HG02623 (cell line): Measurements from ENCODE around the gene FRK.
"Not testable (repeated sequence)": the region's sequence is repeated elsewhere in the genome, so short reads cannot be mapped to it uniquely, and the experiment has no call there.

Source experiments
- ATAC-seq: cut with Tn5 transposase; IDR thresholded peaks from one replicate; pipeline ENCODE4 v1.9.1; 2021; ENCODE audit warnings: moderate library complexity; ENCODE audit not compliant: unreplicated experiment

Gene FRK

DNA sequence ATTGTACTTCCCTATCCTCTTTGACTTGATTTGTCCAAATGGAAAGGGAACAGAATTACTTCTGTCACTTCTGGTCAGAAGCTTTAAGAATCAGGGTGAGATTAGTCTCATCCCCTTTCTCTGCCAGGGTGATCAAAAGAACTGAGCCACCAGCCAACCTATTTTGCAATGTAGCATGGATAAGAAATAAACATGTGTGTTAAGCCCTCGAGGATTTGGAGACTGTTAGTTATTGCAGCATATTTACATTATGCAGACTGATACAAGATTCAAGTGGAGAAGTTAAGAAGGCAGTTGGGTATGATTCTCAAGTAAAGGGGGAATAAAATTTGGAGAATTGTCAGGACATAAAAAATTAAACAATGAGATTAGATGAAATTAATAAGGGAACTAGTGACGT is 106.0 kb downstream of the FRK start:
- no peak for ATAC-seq

DNA sequence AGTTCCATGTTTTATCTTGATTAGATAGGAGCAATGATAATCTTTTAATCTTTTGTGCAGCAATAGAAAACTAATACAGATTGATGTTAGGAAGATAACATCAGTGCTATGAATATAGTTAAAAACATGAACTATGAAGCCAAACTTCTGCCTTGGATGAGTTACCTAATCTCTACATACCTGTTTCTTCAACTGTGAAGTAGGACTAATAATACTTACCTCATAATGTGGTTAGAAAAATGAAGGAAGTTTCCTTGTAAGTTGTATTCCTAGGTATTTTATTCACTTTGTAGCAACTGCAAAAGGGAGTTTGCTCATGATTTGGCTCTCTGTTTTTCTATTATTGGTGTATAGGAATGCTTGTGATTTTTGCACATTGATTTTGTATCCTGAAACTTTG is 111.9 kb downstream of the FRK start:
- no peak for ATAC-seq

DNA sequence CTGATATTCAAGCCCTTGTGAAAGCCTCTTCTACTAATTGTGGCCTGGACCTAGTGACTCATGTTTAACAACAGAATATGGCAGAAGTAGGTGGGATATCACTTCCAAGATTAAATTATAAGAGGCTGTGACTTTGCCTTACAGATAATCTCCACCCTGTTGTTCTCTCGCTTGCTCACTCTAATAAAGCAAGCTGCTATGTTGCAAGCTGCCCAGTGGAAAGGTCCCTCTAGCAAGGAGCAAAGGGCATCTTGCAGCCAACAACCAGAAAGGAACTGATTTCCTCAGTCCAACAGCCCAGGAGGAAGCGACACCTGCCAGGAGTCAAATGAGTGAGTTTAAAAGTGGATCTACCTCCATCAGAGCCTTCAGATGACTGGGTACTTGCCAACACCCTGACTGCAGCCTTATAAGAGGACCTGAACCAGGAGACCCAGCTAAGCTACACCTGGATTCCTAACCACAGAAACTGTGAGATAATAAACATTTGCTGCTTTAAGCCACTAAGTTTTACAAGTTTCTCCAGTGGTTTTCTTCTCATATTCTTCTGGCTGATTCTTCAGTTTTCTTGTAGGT is 112.6 kb downstream of the FRK start:
- no peak for ATAC-seq

DNA sequence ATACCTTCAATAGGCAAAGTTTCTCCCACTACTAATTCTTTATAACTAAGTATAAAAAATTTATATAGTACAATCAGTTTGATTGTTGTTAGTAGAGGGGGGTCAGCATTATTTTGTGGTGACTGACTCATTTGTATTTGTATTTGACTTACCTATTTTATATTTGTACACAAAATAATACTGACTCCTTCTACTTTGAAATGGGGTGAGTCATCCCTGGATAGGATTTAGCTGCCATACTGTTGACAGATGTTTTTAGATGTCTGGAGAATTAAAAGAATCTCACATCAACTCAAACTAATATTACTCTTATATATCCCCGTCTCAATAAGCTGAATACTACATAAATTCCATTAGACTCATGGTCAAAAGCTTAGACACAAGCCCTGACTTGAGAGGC is 114.9 kb downstream of the FRK start:
- ATAC-seq: no peak

DNA sequence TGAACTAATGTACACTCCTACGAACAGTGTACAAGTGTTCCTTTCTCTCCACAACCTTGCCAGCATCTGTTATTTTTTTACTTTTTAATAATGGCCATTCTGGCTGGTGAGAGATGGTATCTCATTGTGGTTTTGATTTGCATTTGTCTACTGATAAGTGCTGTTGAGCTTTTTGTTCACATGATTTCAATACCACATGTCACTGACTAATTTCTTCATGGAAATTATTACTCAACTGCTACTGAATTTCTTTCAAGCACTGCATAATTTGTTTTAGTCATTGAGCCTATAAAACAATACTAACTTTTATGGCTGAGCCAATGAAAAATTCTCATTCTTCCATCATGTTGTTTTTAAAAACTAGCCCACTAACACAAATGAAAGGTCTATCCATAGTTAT is 115.4 kb downstream of the FRK start:
- ATAC-seq: no peak

DNA sequence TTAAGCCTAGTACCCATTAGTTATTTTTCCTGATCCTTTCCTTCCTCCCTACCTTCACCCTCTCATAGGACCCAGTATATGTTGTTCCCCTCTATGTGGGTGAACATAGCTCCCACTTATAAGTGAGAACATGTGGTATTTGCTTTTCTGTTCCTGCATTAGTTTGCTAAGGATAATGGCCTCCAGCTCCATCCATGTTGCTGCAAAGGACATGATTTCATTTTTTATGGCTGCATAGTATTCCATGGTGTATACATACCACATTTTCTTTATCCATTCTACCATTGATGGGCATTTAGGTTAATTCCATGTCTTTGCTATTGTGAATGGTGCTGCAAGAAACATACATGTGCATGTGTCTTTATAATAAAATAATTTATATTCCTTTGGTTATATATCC is 115.9 kb downstream of the FRK start:
- not testable (repeated sequence) for ATAC-seq

DNA sequence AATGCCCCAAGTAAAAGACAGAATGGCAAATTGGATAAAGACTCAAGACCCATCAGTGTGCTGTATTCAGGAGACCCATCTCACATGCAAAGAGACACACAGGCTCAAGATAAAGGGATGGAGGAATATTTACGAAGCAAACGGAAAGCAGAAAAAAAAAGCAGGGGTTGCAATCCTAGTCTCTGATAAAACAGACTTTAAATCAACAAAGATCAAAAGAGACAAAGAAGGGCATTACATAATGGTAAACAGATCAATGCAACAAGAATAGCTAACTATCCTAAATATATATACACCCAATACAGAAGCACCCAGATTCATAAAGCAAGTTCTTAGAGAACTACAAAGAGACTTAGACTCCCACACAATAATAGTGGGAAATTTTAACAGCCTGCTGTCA is 123.2 kb downstream of the FRK start:
- ATAC-seq: not testable (repeated sequence)

DNA sequence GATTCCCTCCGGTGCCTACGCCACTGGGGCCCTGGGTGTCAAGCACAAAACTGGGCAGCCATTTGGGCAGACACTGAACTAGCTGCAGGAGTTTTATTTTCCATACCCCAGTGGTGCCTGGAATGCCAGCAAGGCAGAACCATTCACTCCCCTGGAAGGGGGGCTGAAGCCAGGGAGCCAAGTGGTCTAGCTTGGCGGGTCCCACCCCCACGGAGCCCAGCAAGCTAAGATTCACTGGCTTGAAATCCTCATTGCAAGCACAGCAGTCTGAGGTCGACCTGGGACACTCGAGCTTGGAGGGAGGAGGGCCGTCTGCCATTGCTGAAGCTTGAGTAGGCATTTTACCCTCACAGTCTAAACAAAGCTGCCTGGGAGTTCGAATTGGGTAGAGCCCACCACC is 125.3 kb downstream of the FRK start:
- ATAC-seq: no peak

DNA sequence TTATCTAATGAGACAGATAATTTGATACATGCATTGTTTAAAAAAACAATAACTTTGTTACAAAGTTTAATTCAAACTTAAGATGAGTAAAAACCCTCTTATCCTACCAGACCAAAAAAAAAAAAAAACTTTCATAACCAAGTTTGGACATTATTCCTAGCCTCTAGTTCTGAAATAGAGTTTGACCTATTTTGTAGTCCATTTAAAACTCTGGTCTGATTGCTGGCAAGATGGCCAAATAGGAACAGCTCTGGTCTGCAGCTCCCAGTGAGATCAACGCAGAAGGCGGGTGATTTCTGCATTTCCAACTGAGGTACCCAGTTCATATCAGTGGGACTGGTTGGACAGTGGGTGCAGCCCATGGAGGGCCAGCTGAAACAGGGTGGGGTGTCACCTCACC is 125.9 kb downstream of the FRK start:
- ATAC-seq: no peak

DNA sequence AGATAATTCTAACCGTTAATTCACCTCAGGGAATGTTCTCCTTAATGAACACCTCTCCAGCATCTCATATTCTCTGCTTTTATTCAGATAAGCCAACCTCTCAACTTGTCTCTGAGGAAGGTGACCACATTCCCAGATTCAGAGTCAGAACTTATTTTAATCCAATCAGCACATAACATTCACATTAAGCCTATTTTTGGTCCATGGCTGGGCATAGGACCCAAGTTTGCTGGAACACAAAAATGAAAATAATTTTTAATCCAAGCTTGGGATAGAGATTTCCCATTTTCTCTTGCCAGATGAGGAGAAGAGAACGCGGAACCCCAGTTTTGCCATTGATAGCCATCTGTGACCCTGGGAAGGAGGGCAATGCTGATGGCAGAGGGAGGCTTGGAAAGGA is 126.5 kb downstream of the FRK start:
- ATAC-seq: no peak

DNA sequence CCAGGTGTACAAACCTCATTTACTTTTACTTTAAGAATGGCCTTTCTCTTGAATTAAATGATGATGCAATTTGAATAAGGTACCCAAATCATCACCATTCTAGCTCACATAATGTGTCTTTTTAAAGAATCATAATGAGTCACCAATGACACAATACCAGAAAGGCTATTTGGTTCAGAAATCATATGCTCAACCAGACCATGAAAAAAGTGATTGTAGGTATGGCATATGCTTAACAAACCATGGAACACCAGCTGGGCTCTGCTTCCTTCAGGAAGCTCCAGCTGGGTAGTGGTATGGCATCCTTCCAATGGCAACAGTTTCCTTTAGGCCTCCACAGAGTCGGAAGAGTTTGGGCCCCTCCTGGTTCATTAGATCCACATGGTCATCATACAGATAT is 128.2 kb downstream of the FRK start:
- ATAC-seq: peak; percentile 48

DNA sequence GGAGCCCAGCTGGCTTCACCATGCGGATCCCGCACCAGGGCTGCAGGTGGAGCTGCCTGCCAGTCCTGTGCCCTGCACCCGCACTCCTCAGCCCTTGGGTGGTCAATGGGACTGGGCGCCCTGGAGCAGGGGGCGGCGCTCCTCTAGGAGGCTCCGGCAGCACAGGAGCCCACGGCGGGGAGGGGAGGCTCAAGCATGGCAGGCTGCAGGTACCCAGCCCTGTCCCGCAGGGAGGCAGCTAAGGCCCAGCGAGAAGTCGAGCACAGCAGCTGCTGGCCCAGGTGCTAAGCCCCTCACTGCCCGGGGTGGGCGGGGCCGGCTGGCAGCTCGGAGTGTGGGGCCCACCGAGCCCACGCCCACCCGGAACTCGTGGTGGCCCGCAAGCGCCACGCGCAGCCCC is 132.7 kb downstream of the FRK start:
- ATAC-seq: not testable (repeated sequence)

DNA sequence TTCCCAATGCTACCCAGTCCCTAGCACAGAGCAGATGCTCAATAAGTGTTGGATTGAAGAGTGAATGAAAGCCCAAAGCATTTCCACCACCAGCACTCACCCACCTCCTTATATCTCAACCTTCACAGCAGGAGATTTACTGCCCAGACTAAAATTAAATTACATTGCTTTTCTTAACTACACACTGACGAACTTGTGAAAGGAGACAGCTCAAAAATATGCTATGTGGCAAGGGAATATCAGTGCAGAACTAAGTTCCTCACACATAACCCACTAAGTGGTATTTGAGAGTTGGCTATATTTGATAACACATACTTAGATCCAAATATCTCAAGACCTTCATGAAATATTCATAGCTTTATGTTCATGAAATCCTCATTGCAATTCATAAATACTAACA is 137.7 kb downstream of the FRK start:
- ATAC-seq: no peak

DNA sequence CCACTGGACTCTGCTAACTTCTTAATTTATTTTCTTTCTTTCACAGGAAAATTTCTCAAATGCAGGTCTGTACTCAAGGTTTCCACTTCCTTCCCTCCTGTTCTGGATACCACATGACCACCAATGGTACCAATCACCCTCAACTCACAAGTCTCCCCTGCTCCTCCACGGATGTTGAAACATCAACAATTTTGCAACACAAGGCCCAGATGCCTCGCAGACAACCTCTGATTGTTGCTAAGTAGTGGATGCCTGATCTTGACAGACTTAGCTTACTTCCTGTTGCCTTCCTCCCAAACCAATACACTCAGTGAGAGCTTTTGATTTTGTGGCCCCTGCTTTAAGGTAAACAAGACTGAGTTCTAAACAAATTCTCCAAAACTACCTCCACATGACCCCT is 146.6 kb downstream of the FRK start:
- no peak for ATAC-seq

DNA sequence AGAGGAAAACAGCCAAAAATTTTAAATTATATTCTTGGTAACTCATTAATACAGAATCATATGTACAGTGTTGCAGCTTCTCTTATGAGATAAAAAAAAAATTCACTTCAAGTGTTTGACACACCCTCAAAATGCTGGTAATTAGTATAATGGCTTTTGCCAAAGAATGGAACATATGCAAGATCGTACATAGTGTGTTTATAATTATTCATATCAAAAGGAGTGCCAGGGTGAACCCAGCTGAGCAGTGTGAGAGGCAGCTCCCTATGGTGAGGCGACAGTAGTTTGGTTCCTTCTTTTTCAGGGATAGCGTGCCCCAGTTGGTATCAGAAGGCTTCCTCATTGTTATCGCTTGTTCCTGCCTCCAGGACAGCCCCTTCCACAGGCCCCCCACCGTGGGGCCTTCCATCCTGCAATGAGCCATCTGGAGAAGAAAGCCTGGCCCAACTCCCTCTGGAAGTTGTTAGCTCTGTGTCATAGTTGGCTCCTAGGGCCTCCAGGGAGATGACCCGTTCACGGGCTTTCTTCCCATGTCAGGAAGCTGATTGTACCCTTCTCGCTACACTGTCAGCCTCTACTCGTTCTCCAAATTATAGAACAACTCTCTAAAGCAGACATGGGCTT is 150.7 kb downstream of the FRK start:
- no peak for ATAC-seq

DNA sequence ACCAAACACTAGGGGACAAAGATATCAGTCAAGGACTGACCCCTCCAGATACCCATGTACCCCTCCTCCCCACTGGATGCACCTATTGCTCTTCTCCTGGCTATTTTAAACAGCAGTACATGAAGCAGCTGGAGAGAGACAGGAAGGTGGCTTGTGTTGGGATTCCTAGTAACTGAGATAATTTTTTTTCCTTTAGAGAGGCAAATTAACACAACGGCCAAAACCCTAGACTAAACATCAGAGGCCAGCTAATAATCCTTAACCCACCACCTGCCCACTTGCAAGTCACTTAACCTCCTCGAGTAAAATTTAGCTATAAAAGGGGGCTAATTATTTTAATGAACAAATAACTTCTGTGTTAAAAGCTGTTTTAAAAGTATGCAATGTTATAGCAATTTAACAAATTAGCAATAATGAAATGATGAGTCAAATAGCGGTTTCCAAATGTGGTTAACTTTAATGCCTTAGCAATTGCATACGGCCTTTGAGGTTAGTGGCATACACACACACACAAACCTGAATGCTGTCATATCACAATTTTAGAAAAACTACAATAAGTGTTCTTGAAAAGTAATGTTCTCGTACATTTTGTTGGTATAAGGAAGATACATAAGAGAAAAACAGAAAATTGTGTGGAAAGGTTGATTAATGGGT is 151.7 kb downstream of the FRK start:
- no peak for ATAC-seq

DNA sequence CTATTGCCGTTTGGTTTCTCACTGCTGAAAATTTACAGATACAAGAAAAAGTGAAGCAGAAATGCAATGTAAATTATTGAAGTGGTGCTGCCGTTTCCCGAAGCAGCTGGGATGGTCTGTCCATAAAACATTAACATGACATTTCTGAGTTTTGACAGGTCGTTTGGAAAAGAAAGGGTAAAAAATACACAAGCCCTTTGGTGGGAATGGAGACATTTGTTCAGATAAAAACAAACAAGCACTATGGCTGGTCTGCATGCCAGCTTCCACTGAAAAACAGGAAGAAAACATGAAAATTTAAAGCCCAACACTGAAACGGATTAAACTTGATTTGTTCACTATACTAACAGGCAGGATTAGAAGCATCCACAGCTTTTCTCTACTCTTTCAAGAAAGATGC is 155.2 kb downstream of the FRK start:
- ATAC-seq: no peak

DNA sequence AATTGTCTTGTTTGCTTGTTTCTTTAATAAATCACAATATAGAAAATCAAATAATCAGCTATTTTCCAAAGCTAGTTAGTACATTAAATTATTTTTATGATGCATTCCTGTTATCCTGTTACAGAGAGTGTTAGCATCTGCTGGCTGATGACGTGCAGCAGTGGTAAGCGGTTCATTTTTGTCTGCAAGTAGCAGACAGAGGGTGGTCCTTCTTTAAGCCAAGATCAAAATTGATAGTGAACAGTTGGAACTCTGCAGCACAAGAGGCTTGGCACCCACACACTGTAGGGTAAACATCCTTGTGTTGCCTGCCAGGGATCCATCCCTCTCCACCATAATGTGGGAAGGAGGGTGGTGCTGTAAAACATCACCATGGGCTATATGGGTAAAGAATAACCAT is 158.3 kb downstream of the FRK start:
- ATAC-seq: no peak

DNA sequence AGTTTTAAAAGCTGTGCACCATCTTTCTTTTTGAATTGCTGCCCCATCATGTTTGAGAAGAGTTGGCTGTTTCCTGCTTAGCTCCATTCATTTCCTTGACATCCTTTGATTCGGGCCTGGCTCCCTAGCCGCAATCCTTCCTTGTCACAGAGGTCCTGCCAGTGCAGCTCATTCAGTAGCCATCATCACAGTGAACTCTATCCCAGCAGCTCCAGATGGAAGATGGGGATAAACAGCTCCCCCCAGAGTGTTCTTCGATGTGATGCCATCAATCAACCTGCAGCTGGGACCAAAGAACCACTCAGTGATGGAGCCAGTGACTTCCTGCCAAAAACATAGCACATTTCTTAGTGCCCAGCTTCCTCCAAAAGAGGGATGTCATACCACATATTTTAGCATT is 158.8 kb downstream of the FRK start:
- ATAC-seq: no peak

DNA sequence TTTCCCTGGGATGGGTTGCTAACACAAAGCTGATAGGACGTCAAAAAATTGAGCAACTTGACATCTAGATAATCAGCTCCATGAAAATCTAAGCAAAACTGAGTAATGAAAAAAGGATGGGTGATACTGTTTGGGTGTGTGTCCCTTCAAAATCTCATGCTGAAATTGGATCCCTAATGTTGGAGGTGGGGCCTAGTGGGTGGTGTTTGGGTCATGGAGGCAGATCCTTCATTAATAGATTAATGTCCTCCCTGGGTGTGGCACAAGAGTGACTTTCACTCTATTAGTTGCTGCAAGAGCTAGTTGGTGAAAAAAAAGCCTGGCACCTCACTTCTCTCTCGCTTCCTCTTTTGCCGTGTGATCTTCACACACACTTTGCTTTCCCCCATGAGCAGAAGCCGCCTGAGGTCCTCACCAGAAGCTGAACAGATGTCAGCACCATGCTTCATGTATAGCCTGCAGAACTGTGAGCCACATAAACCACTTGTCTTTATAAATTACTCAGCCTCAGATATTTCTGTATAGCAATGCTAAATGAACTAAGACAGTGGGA is 160.9 kb downstream of the FRK start:
- peak; percentile 68 for ATAC-seq

DNA sequence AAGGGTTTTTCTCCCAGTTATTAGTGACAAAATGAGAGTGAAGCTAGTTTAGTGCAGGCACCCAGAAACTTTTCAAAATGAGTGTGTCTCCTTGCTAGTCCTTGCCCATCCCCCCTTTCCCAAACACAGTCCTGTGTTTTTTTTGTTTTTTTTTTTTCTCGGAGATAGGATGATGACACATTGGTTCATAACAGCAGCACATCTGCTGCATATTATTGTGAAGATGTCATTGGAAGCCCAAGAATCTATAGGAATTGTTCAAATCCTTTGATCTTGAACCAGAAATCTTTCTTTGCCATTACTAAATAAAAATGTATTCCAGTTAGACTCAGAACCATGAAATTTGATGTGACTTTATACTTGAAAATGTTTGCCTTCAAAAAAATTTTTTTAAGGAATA is 162.4 kb downstream of the FRK start:
- no peak for ATAC-seq

DNA sequence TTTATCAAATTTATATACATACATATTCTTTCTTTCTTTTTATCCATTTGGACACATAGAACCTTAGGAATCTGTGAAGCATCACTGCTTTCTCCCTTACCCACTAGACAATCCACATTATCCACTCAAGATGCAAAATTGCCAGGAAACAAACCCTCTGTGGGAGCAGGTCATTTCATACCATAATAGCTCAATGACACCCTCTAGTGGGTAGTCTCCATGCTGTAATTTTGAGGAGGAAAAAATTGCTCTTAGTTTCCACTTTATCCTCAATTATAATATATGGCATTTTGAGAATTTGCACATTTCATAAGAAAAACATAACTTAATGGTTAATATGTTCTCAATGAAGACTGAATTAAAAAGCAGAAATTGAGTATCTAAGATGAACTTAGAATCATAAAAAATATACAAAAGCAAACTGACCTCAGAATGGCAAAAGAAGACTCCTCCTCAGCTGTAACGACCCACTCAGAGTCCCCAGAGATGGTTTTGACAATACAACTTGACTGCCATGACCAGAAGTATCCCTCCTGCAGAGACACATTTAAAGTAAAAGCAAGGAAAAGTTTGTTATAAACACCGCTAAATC is 164.1 kb downstream of the FRK start:
- ATAC-seq: peak; percentile 36
